Ascending aorta (tissue), 2 donors: ENCODE results near the gene PPP1R3E. TPM values are rescaled to one million over a fixed set of nuclear protein-coding genes. Genes with fewer than 3 reads are reported as not detected.
"Not testable (repeated sequence)": the region's sequence is repeated elsewhere in the genome, so short reads cannot be mapped to it uniquely, and the experiment has no call there.

ENCODE experiments used
- DNase-seq, 2 donors: peaks; one replicate each; pipeline ENCODE4 v3.0.0-alpha.2; 2019; ENCODE audit warnings: low spot score in 2 of 2
- H3K27ac ChIP-seq, 2 donors: fragments of 200-600 bp; sonication (generic); one replicate each; pipeline ENCODE4 v1.5.1; 2016 to 2017; ENCODE audit warnings: mild to moderate bottlenecking in 1 of 2
- H3K27me3 ChIP-seq: fragments of 200-600 bp; sonication (generic); one replicate; pipeline ENCODE4 v1.5.1; 2017
- H3K36me3 ChIP-seq, 2 donors: fragments of 200-600 bp; sonication (generic); one replicate each; pipeline ENCODE4 v1.5.1; 2016
- H3K4me1 ChIP-seq, 2 donors: fragments of 200-600 bp; sonication (generic); one replicate each; pipeline ENCODE4 v1.5.1; 2016 to 2017; ENCODE audit warnings: mild to moderate bottlenecking in 1 of 2
- H3K4me3 ChIP-seq, 2 donors: fragments of 200-600 bp; sonication (generic); one replicate each; pipeline ENCODE4 v1.5.1; 2016 to 2017; ENCODE audit warnings: mild to moderate bottlenecking in 1 of 2
- H3K9me3 ChIP-seq, 2 donors: fragments of 200-600 bp; sonication (generic); one replicate each; pipeline ENCODE4 v1.5.1; 2016
- CTCF ChIP-seq, 3 experiments: fragments of 200-600 bp in 2 of 3; fragments of 450-650 bp in 1 of 3; sonication (generic) in 2 of 3; IDR thresholded peaks; one replicate each; pipeline ENCODE4 v1.5.1; 2016 to 2019; ENCODE audit warnings: antibody characterized with exemption in 3 of 3, mild to moderate bottlenecking in 1 of 3, moderate library complexity in 1 of 3
- intact Hi-C: fragments of 100-400 bp; cut with DNase I; formaldehyde crosslinking; loops from one replicate; pipeline ENCODE4 v1.15.1; 2023
- total RNA-seq: library from RNA; depleted of rRNA; stranded (reverse); fragments of >200 nt; gene quantifications from one replicate; pipeline ENCODE4 v1.1.0, GENCODE V29; 2016

Gene PPP1R3E
- total RNA-seq, 1 donor from 2014 or later = 8.9 TPM

- Histone ChIP-seq H3K27ac (no peak overlapping the region), H3K4me1 (no peaks in the 10 kb centered on the region), H3K9me3 (no peaks in the 10 kb centered on the region), H3K27me3 (no peaks in the 10 kb centered on the region), H3K36me3 (peaks cover 9 to 12% of the 10 kb centered on the region in 2 donors), H3K4me3 (no peak overlapping the region)
- DNase-seq = no peak
- TF ChIP-seq CTCF (IDR thresholded peaks at IDR 0.05) = no peak
- intact Hi-C loops = no loop called here
Observed at GRCh38 chr14:23277189-23277588, 25.5 kb downstream of the PPP1R3E start.

GRCh38 chr14:23275412-23275811 lies 27.2 kb downstream of the PPP1R3E start:
- Histone ChIP-seq H3K27me3 (no peaks in the 10 kb centered on the region), H3K27ac (no peak overlapping the region), H3K36me3 (peaks cover 9 to 12% of the 10 kb centered on the region in 2 donors), H3K4me3 (no peak overlapping the region), H3K4me1 (no peaks in the 10 kb centered on the region), H3K9me3 (no peaks in the 10 kb centered on the region)
- intact Hi-C loops = no loop called here
- no peak for DNase-seq
- no peak for TF ChIP-seq CTCF (IDR thresholded peaks at IDR 0.05)

GRCh38 chr14:23269193-23269592 lies 33.5 kb downstream of the PPP1R3E start:
- intact Hi-C loops = no loop called here
- H3K27me3 ChIP-seq = no peaks in the 10 kb centered on the region
- no peak overlapping the region for H3K4me3 ChIP-seq
- H3K36me3 ChIP-seq = no peaks in the 10 kb centered on the region
- TF ChIP-seq CTCF (IDR thresholded peaks at IDR 0.05) = no peak
- DNase-seq = no peak
- no peaks in the 10 kb centered on the region for H3K4me1 ChIP-seq
- no peaks in the 10 kb centered on the region for H3K9me3 ChIP-seq
- no peak overlapping the region for H3K27ac ChIP-seq

- H3K4me1 ChIP-seq, DNase-seq, H3K36me3 ChIP-seq, H3K9me3 ChIP-seq, intact Hi-C loops, H3K27me3 ChIP-seq, H3K27ac ChIP-seq, H3K4me3 ChIP-seq: not testable (repeated sequence)
Observed at GRCh38 chr14:23260849-23261248, 41.8 kb downstream of the PPP1R3E start.

- no peaks in the 10 kb centered on the region for H3K27me3 ChIP-seq
- no peak overlapping the region for H3K4me3 ChIP-seq
- H3K27ac ChIP-seq = no peak overlapping the region
- no peak for DNase-seq
- TF ChIP-seq CTCF (IDR thresholded peaks at IDR 0.05) = no peak
- no peaks in the 10 kb centered on the region for H3K4me1 ChIP-seq
- intact Hi-C loops = no loop called here
- H3K9me3 ChIP-seq = no peaks in the 10 kb centered on the region
- H3K36me3 ChIP-seq = no peaks in the 10 kb centered on the region
Observed at GRCh38 chr14:23259426-23259825, 43.2 kb downstream of the PPP1R3E start.

- no peaks in the 10 kb centered on the region for H3K9me3 ChIP-seq
- H3K36me3 ChIP-seq = no peaks in the 10 kb centered on the region
- intact Hi-C loops = no loop called here
- no peak for TF ChIP-seq CTCF (IDR thresholded peaks at IDR 0.05)
- no peak overlapping the region for H3K4me3 ChIP-seq
- H3K27me3 ChIP-seq = no peaks in the 10 kb centered on the region
- no peaks in the 10 kb centered on the region for H3K4me1 ChIP-seq
- no peak overlapping the region for H3K27ac ChIP-seq
- DNase-seq = no peak
Observed at GRCh38 chr14:23258256-23258655, 44.4 kb downstream of the PPP1R3E start.
